Testis (tissue), 2 donors: Measurements from ENCODE around the gene KLF1.

Experiments used
- POLR2A ChIP-seq: fragments of 450-650 bp; IDR thresholded peaks from one replicate; pipeline ENCODE4 v1.6.1; 2017; ENCODE audit warnings: antibody characterized with exemption, mild to moderate bottlenecking, moderate library complexity
- TF ChIP-seq, protein P1 (sequence below), 3 experiments: fragments of 450-650 bp in 2 of 3; fragments of 200-600 bp in 1 of 3; sonication (generic) in 1 of 3; IDR thresholded peaks; one replicate each; pipeline ENCODE4 v1.5.1; 2016 to 2019; ENCODE audit warnings: antibody characterized with exemption in 3 of 3, mild to moderate bottlenecking in 2 of 3, moderate library complexity in 1 of 3

DNA sequence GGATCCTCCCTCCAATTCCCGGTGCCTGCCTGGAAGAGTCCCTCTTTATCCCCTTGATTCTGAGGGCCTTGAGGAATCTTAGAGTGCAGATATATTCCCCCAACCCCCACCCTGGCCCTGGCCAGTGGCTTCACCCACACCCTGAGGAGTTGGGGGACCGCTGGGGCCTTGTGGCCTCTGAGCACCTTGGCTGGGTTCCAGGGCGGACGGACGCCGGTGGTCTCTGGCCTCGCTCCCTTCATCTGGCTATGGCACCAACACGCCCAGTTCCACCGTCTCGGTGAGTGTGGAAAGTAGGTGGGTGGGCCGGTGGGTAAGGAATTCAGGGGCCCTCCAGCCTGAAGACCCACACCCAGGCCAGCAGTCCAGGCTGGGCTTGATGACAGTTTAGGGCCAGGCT is 43.7 kb downstream of the KLF1 start:
- TF ChIP-seq POLR2A, result no peak
- TF ChIP-seq, protein P1, sequence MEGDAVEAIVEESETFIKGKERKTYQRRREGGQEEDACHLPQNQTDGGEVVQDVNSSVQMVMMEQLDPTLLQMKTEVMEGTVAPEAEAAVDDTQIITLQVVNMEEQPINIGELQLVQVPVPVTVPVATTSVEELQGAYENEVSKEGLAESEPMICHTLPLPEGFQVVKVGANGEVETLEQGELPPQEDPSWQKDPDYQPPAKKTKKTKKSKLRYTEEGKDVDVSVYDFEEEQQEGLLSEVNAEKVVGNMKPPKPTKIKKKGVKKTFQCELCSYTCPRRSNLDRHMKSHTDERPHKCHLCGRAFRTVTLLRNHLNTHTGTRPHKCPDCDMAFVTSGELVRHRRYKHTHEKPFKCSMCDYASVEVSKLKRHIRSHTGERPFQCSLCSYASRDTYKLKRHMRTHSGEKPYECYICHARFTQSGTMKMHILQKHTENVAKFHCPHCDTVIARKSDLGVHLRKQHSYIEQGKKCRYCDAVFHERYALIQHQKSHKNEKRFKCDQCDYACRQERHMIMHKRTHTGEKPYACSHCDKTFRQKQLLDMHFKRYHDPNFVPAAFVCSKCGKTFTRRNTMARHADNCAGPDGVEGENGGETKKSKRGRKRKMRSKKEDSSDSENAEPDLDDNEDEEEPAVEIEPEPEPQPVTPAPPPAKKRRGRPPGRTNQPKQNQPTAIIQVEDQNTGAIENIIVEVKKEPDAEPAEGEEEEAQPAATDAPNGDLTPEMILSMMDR (IDR thresholded peaks at IDR 0.05), result no peak
